Psoas muscle (tissue), 8 donors: ENCODE data around the gene ACADVL. TPM values are rescaled to one million over a fixed set of nuclear protein-coding genes. Genes with fewer than 3 reads are reported as not detected.

ENCODE experiments used
- ATAC-seq, 4 donors: fragments of 200-7000 bp; cut with Tn5 transposase; one replicate each; pipeline ENCODE4 v1.9.1; 2020; ENCODE audit warnings: moderate library complexity in 3 of 4, mild to moderate bottlenecking in 2 of 4
- DNase-seq, 2 donors: peaks; one replicate each; pipeline ENCODE4 v3.0.0-alpha.2; 2020
- H3K27ac ChIP-seq: fragments of 200-600 bp; one replicate; pipeline ENCODE4 v1.8.0; 2022
- H3K27me3 ChIP-seq, 3 donors: fragments of 200-600 bp in 1 of 3; one replicate each; pipeline versions ENCODE4 v1.6.1 to v1.8.0; 2013 to 2022; ENCODE audit warnings: low read length in 2 of 3, mild to moderate bottlenecking in 2 of 3, moderate library complexity in 1 of 3; ENCODE audit not compliant: insufficient read depth in 3 of 3
- H3K36me3 ChIP-seq, 2 donors: fragments of 200-600 bp in 1 of 2; one replicate each; pipeline versions ENCODE4 v1.6.1 to v1.8.0; 2013 to 2022; ENCODE audit warnings: low read depth in 1 of 2, mild to moderate bottlenecking in 1 of 2, moderate library complexity in 1 of 2; ENCODE audit not compliant: insufficient read depth in 1 of 2
- H3K4me1 ChIP-seq: fragments of 200-600 bp; one replicate; pipeline ENCODE4 v1.8.0; 2022
- H3K4me3 ChIP-seq: fragments of 200-600 bp; one replicate; pipeline ENCODE4 v1.8.0; 2022; ENCODE audit warnings: mild to moderate bottlenecking
- H3K9me3 ChIP-seq: fragments of 200-600 bp; one replicate; pipeline ENCODE4 v1.8.0; 2022
- WGBS, 3 donors: extraction: QIAGEN DNeasy Blood & Tissue Kit; methylation state at CpG; one replicate each; pipeline versions ENCODE4 v1.1.6 to v1.1.7; 2013; 5-methylcytosine and 5-hydroxymethylcytosine counted together
- intact Hi-C, 2 donors: fragments of 100-400 bp; cut with DNase I; formaldehyde crosslinking; loops; one replicate each; pipeline versions ENCODE4 v1.11.0 to v1.14.2; 2022
- polyA plus RNA-seq, 3 donors: library from polyadenylated mRNA; stranded (reverse); fragments of 200-250 nt; gene quantifications; one replicate each; pipeline ENCODE4 v1.2.3, GENCODE V29; 2013
- total RNA-seq, 4 donors: library from RNA; stranded (reverse); fragmentation: NEBNext Ultra II Directional in 2 of 4; extraction: Animal tissue kit (Norgen Biotek cat#: 25700) in 2 of 4; gene quantifications; one replicate each; pipeline versions ENCODE4 v1.2.1 to v1.2.4, GENCODE V29; 2021 to 2023
- TF ChIP-seq, protein P1 (sequence below): fragments of 200-600 bp; IDR thresholded peaks from one replicate; pipeline ENCODE4 v1.8.0; 2022; ENCODE audit warnings: antibody characterized with exemption
- donor health status: healthy with polysubstance abuse.
- donor health status: DM: no; HTN: no; CAD: no; lungs with moderate emphysema.
- donor health status: Bipolar disorder and iron deficiency.
- donor health status: healthy.
- donor health status: DM: yes; HTN: yes; CAD: no.
- donor health status: DM: no; HTN: no; CAD: no.
- donor health status: DM: no; HTN: no; CAD: no.
- donor health status: DM: yes; HTN: yes; CAD: no.

Gene ACADVL
- total and polyA plus RNA-seq, 7 donors = 538 to 1,310 (median 1,030) TPM

DNA sequence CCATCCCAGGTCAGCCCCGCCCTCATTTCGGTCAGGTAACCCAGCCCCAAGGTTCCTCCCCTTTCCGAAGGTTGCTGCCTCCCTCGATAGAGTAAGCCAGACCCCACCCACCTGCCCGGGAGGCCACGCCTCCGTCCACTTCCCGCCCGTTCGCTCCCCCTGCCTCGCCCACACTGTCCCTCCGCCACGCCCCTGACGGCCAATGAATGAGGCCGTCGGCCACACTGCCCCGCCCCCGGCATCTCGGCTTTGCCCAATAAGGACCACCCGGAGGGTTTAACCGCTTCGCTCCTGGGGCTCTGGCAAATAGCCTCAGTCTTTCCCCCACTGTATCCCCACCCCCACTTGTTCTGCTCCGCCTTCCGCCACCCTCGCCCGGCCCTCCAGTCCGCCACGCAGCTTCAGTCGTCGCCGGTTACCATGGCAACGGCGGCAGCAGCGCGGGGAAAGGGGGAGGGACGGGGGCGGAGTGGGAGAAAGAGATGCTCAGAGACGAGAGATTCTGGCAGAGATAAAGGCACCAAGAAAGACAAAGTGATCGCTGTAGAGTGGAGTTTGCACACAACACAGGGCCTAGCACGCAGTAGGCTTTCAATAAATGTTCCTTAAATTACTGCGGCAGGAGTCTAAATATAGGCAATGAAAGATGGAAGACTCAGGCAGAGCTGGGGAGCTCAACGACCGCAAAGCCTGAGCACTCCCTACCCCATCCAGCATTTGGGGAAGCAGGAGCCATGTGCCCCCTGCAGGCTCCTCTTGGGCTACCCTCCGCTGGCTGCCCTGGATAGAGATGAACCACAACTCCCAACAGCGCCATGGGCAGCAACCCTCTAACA is 5.2 kb upstream of the ACADVL start:
- Histone ChIP-seq H3K27me3 (peaks cover 0 to 19% (median 1%) of the 10 kb centered on the region in 3 donors), H3K4me1 (peaks cover 8% of the 10 kb centered on the region), H3K9me3 (no peaks in the 10 kb centered on the region), H3K27ac (peak overlapping the region; percentile 59), H3K36me3 (no peaks in the 10 kb centered on the region), H3K4me3 (peak overlapping the region; percentile 71)
- WGBS, 3 donors = 0 to 1% (median 1%) methylated on average over 45 of the region's 45 CpGs
- ATAC-seq (peak; percentile 87 to 90 (median 88)), DNase-seq (peak; percentile 98 to 99)
- TF ChIP-seq, protein P1, sequence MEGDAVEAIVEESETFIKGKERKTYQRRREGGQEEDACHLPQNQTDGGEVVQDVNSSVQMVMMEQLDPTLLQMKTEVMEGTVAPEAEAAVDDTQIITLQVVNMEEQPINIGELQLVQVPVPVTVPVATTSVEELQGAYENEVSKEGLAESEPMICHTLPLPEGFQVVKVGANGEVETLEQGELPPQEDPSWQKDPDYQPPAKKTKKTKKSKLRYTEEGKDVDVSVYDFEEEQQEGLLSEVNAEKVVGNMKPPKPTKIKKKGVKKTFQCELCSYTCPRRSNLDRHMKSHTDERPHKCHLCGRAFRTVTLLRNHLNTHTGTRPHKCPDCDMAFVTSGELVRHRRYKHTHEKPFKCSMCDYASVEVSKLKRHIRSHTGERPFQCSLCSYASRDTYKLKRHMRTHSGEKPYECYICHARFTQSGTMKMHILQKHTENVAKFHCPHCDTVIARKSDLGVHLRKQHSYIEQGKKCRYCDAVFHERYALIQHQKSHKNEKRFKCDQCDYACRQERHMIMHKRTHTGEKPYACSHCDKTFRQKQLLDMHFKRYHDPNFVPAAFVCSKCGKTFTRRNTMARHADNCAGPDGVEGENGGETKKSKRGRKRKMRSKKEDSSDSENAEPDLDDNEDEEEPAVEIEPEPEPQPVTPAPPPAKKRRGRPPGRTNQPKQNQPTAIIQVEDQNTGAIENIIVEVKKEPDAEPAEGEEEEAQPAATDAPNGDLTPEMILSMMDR = peak; percentile 50
- intact Hi-C loops = no loop called here

DNA sequence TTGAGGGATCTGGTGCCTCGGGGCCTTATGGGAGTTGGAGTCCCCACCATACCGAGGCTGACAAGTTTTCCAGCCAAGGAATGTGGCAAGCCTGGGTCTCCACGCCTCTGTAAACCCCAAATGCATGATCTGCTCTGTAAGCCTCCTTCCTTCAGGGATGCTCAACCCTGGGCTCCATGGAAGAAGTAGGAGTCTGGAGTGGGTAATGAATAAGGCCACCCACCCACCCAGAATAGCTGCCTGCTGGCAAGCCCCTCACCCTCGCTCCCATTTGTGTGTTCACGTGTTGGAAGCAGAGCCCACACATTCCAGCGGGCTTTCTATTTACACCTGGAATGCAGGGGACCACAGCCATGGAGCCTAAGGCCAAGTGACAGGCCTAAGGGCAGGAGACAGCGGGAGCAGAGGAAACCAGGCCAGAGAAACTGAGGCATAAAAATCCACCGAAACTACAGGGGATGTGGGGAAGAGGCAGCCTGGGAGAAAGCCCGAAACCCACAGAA is 4.6 kb upstream of the ACADVL start:
- Histone ChIP-seq H3K4me3 (peak overlapping the region; percentile 71), H3K9me3 (no peaks in the 10 kb centered on the region), H3K27ac (no peak overlapping the region), H3K36me3 (no peaks in the 10 kb centered on the region), H3K27me3 (peaks cover 0 to 19% (median 1%) of the 10 kb centered on the region in 3 donors), H3K4me1 (peaks cover 9% of the 10 kb centered on the region)
- intact Hi-C loops = no loop called here
- ATAC-seq (no peak), DNase-seq (no peak)
- TF ChIP-seq, protein P1 = no peak
- WGBS, 3 donors = 20 to 25% (median 23%) methylated on average over 9 of the region's 9 CpGs

GRCh38 chr17:7215652-7216180 is 4.0 kb upstream of the ACADVL start:
- TF ChIP-seq, protein P1 = no peak
- Histone ChIP-seq H3K27ac (no peak overlapping the region), H3K4me3 (peak overlapping the region; percentile 71), H3K36me3 (peaks cover 0 to 2% of the 10 kb centered on the region in 2 donors), H3K9me3 (no peaks in the 10 kb centered on the region), H3K4me1 (peaks cover 11% of the 10 kb centered on the region), H3K27me3 (peaks cover 0 to 19% (median 1%) of the 10 kb centered on the region in 3 donors)
- ATAC-seq = no peak
- intact Hi-C loops = no loop called here
- WGBS, 3 donors = 28 to 45% (median 32%) methylated on average over 10 of the region's 10 CpGs
- peak in 1 of 2 donors; percentile 18 for DNase-seq

- H3K27ac ChIP-seq = no peak overlapping the region
These were observed 3.3 kb upstream of the ACADVL start for GRCh38 chr17:7216242-7217112.

More at GRCh38 chr17:7216242-7217112, 3.3 kb upstream of the ACADVL start:
- Histone ChIP-seq H3K9me3 (no peaks in the 10 kb centered on the region), H3K4me1 (peaks cover 19% of the 10 kb centered on the region), H3K36me3 (peaks cover 0 to 9% of the 10 kb centered on the region in 2 donors), H3K4me3 (peak overlapping the region; percentile 50), H3K27me3 (peaks cover 0 to 19% (median 0%) of the 10 kb centered on the region in 3 donors)
- ATAC-seq = no peak
- 40 to 47% (median 42%) methylated on average over 7 of the region's 7 CpGs for WGBS, 3 donors
- TF ChIP-seq, protein P1 = no peak
- intact Hi-C loops = no loop called here
- peak in 1 of 2 donors; percentile 13 for DNase-seq
